Adrenal gland (tissue), 5 donors: ENCODE data around the gene GADD45G.

Source experiments
- CTCF ChIP-seq, 6 experiments: fragments of 450-650 bp in 4 of 6; fragments of 200-600 bp in 2 of 6; sonication (generic) in 1 of 6; IDR thresholded peaks; 1 replicate in 5 of 6; 2 replicates in 1 of 6; pipeline versions ENCODE4 v1.5.1 to v1.8.0; 2016 to 2021; ENCODE audit warnings: antibody characterized with exemption in 6 of 6, mild to moderate bottlenecking in 2 of 6, moderate library complexity in 1 of 6
- POLR2A ChIP-seq, 2 donors: fragments of 450-650 bp; IDR thresholded peaks; one replicate each; pipeline ENCODE4 v1.6.1; 2017; ENCODE audit warnings: antibody characterized with exemption in 2 of 2, mild to moderate bottlenecking in 2 of 2, moderate library complexity in 1 of 2
- donor health status: DM: no; HTN: no; CAD: no.

- peak in 5 of 6 experiments; percentile 13 to 46 (median 31) for TF ChIP-seq CTCF (IDR thresholded peaks at IDR 0.05)
- TF ChIP-seq POLR2A (IDR thresholded peaks at IDR 0.05): peak; percentile 100
These were observed at the start of gene GADD45G for GRCh38 chr9:89604729-89605464.
